ENCODE data around the gene NHEJ1. TPM values are rescaled to one million over a fixed set of nuclear protein-coding genes. Genes with fewer than 3 reads are reported as not detected.

NHEJ1 gene
- polyA plus RNA-seq, 3 donors, result 12.6 to 20.9 (median 20.3) TPM

DNA sequence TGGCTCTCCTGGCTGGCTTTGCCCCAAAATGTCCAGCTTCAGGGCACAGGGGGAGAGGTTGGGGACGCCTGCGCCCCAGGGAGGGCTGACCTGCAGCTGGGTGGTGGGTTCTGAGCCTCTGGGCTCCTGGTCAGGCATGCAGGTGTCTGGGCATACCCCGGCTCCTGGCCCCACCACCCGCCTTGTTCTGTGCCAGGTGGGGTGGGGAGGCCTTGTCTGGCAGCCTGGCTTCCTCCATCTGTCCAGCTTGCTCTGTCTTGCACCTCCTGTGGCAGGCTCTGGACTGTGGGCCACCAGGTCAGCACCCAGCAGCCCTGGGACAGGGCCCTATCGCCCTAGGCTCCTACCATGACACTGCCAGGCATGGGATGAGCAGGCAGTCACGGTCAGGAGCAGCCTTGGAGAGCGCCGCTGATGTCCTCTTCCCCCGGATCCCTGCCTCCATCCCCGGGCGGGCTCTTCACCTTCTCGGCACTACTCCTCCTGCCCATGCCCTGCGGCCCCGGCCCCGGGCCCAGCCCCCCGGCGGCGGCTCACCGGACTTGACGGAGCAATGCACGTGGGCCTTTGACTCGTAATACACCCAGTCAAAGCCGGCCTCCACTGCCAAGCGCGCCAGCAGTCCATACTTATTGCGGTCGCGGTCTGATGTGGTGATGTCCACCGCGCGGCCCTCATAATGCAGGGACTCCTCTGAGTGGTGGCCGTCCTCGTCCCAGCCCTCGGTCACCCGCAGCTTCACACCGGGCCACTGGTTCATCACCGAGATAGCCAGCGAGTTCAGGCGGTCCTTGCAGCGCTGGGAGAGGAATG, 103.5 kb downstream of the NHEJ1 start:
- no peaks in the 10 kb centered on the region for H3K36me3 ChIP-seq (replicated peaks in 1 of 2; ENCODE audit: control insufficient read depth in 1 of 2, insufficient read depth in 2 of 2, low read length in 2 of 2)
- Mint-ChIP-seq H3K27me3 (ENCODE audit: low read depth in 3 of 3) (peaks cover 62 to 84% (median 74%) of the 10 kb centered on the region in 3 donors), H3K4me1 (peaks cover 17% of the 10 kb centered on the region), H3K4me3 (peak overlapping the region; percentile 47 to 76), H3K9me3 (peaks cover 0 to 27% (median 4%) of the 10 kb centered on the region in 7 donors), H3K36me3 (peaks cover 0 to 3% of the 10 kb centered on the region in 2 donors), H3K27ac (no peak overlapping the region)
- peaks cover 43 to 72% of the 10 kb centered on the region in 2 donors for H3K27me3 ChIP-seq (ENCODE audit: control insufficient read depth in 2 of 2, insufficient read depth in 2 of 2, low read length in 2 of 2)
- 14% methylated on average over 40 of the region's 40 CpGs for WGBS (ENCODE audit: insufficient coverage)
- H2AFZ ChIP-seq (ENCODE audit: insufficient read depth, low read depth, low read length, poor library complexity, severe bottlenecking), result no peak overlapping the region
- no peaks in the 10 kb centered on the region for H3K79me2 ChIP-seq (ENCODE audit: insufficient read depth, low read length)
- no peak overlapping the region for H3K9ac ChIP-seq (ENCODE audit: insufficient read depth, low read length, poor library complexity, severe bottlenecking)
- H3K9me3 ChIP-seq (replicated peaks in 1 of 2; ENCODE audit: control insufficient read depth in 1 of 2, insufficient read depth in 1 of 2, low read length in 2 of 2), result peaks cover 0 to 16% of the 10 kb centered on the region in 2 donors
- no peak overlapping the region for H3K27ac ChIP-seq (ENCODE audit: low read depth in 1 of 2, low read length in 2 of 2)
- DNase-seq, result no peak
- intact Hi-C loops (cut with micrococcal nuclease), result loop anchor here (5.0 to 10.0 kb wide), 3 partner anchors 60 to 248 kb away; partner anchors contain the start of gene PTPRN (in 1 of the 2)
- H4K20me1 ChIP-seq (ENCODE audit: insufficient read depth, low read length), result no peaks in the 10 kb centered on the region
- TF ChIP-seq, protein P1, sequence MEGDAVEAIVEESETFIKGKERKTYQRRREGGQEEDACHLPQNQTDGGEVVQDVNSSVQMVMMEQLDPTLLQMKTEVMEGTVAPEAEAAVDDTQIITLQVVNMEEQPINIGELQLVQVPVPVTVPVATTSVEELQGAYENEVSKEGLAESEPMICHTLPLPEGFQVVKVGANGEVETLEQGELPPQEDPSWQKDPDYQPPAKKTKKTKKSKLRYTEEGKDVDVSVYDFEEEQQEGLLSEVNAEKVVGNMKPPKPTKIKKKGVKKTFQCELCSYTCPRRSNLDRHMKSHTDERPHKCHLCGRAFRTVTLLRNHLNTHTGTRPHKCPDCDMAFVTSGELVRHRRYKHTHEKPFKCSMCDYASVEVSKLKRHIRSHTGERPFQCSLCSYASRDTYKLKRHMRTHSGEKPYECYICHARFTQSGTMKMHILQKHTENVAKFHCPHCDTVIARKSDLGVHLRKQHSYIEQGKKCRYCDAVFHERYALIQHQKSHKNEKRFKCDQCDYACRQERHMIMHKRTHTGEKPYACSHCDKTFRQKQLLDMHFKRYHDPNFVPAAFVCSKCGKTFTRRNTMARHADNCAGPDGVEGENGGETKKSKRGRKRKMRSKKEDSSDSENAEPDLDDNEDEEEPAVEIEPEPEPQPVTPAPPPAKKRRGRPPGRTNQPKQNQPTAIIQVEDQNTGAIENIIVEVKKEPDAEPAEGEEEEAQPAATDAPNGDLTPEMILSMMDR (IDR thresholded peaks at IDR 0.05), result no peak
- peaks cover 9 to 15% of the 10 kb centered on the region in 2 donors for H3K4me1 ChIP-seq (ENCODE audit: control insufficient read depth in 1 of 2, insufficient read depth in 2 of 2, low read length in 2 of 2)
- H3K4me3 ChIP-seq (replicated peaks in 1 of 3; ENCODE audit: low read depth in 2 of 3, low read length in 3 of 3), result no peak overlapping the region
- no peak overlapping the region for H3K4me2 ChIP-seq (replicated peaks; ENCODE audit: extremely low read depth, low read length, poor library complexity, severe bottlenecking)

GRCh38 chr2:219056176-219056895, 104.3 kb downstream of the NHEJ1 start:
- Histone ChIP-seq H3K9ac (ENCODE audit: insufficient read depth, low read length, poor library complexity, severe bottlenecking) (no peak overlapping the region), H3K9me3 (replicated peaks in 1 of 2; ENCODE audit: control insufficient read depth in 1 of 2, insufficient read depth in 1 of 2, low read length in 2 of 2) (peaks cover 0 to 12% of the 10 kb centered on the region in 2 donors), H3K79me2 (ENCODE audit: insufficient read depth, low read length) (no peaks in the 10 kb centered on the region), H3K27ac (ENCODE audit: low read depth in 1 of 2, low read length in 2 of 2) (no peak overlapping the region), H2AFZ (ENCODE audit: insufficient read depth, low read depth, low read length, poor library complexity, severe bottlenecking) (no peak overlapping the region), H3K4me1 (ENCODE audit: control insufficient read depth in 1 of 2, insufficient read depth in 2 of 2, low read length in 2 of 2) (peaks cover 9 to 15% of the 10 kb centered on the region in 2 donors), H3K36me3 (replicated peaks in 1 of 2; ENCODE audit: control insufficient read depth in 1 of 2, insufficient read depth in 2 of 2, low read length in 2 of 2) (no peaks in the 10 kb centered on the region), H4K20me1 (ENCODE audit: insufficient read depth, low read length) (no peaks in the 10 kb centered on the region), H3K4me3 (replicated peaks in 1 of 3; ENCODE audit: low read depth in 2 of 3, low read length in 3 of 3) (no peak overlapping the region), H3K27me3 (ENCODE audit: control insufficient read depth in 2 of 2, insufficient read depth in 2 of 2, low read length in 2 of 2) (peaks cover 37 to 66% of the 10 kb centered on the region in 2 donors), H3K4me2 (replicated peaks; ENCODE audit: extremely low read depth, low read length, poor library complexity, severe bottlenecking) (no peak overlapping the region)
- no peak for DNase-seq
- TF ChIP-seq, protein P1 (IDR thresholded peaks at IDR 0.05), result no peak
- H3K4me3 Mint-ChIP-seq, result peak overlapping the region in 1 of 2 donors; percentile 58
- 79% methylated on average over 7 of the region's 9 CpGs for WGBS (ENCODE audit: insufficient coverage)
- H3K9me3 Mint-ChIP-seq, result peaks cover 0 to 27% (median 4%) of the 10 kb centered on the region in 7 donors
- H3K36me3 Mint-ChIP-seq, result peaks cover 0 to 3% of the 10 kb centered on the region in 2 donors
- H3K4me1 Mint-ChIP-seq, result peaks cover 16% of the 10 kb centered on the region
- H3K27ac Mint-ChIP-seq, result no peak overlapping the region
- peaks cover 60 to 81% (median 70%) of the 10 kb centered on the region in 3 donors for H3K27me3 Mint-ChIP-seq (ENCODE audit: low read depth in 3 of 3)
- intact Hi-C loops (cut with micrococcal nuclease), result loop anchor here (5.0 to 10.0 kb wide), 3 partner anchors 61 to 248 kb away; partner anchors contain the start of gene PTPRN (in 1 of the 2)
